ENCODE measurements around the gene TRIOBP.
"Not testable (repeated sequence)": the region's sequence is repeated elsewhere in the genome, so short reads cannot be mapped to it uniquely, and the experiment has no call there.

Gene TRIOBP

GRCh38 chr22:37694131-37694530, 2.7 kb upstream of the TRIOBP start:
- DNase-seq: not testable (repeated sequence)

GRCh38 chr22:37696260-37696656, 590 bp upstream of the TRIOBP start:
- DNase-seq: not testable (repeated sequence)

- no peak for DNase-seq
These were observed 639 bp downstream of the TRIOBP start for GRCh38 chr22:37697538-37697835.

- no peak for DNase-seq
These were observed 4.4 kb downstream of the TRIOBP start for GRCh38 chr22:37701141-37701786.

GRCh38 chr22:37703906-37704305, 7.1 kb downstream of the TRIOBP start:
- DNase-seq: no peak

- DNase-seq: no peak
These were observed 7.8 kb downstream of the TRIOBP start for GRCh38 chr22:37704645-37705044.

GRCh38 chr22:37705205-37705604, 8.4 kb downstream of the TRIOBP start:
- DNase-seq: no peak

- DNase-seq: no peak
These were observed 12.0 kb downstream of the TRIOBP start for GRCh38 chr22:37708580-37709444.

GRCh38 chr22:37709445-37709765, 12.6 kb downstream of the TRIOBP start:
- DNase-seq: no peak

- DNase-seq: no peak
These were observed 13.8 kb downstream of the TRIOBP start for GRCh38 chr22:37710675-37711074.

GRCh38 chr22:37711490-37711889, 14.6 kb downstream of the TRIOBP start:
- DNase-seq: no peak

- DNase-seq: no peak
These were observed 16.9 kb downstream of the TRIOBP start for GRCh38 chr22:37713761-37714160.

GRCh38 chr22:37714634-37715033, 17.8 kb downstream of the TRIOBP start:
- DNase-seq: no peak

GRCh38 chr22:37715760-37716159, 18.9 kb downstream of the TRIOBP start:
- DNase-seq: no peak

GRCh38 chr22:37716708-37717107, 19.9 kb downstream of the TRIOBP start:
- DNase-seq: no peak

- DNase-seq: not testable (repeated sequence)
These were observed 20.4 kb downstream of the TRIOBP start for GRCh38 chr22:37717235-37717634.

GRCh38 chr22:37717746-37718305, 21.0 kb downstream of the TRIOBP start:
- DNase-seq: not testable (repeated sequence)

GRCh38 chr22:37725551-37726240, 28.8 kb downstream of the TRIOBP start:
- no peak for DNase-seq

- DNase-seq: no peak
These were observed 29.5 kb downstream of the TRIOBP start for GRCh38 chr22:37726241-37726887.

GRCh38 chr22:37728620-37729019, 31.8 kb downstream of the TRIOBP start:
- no peak for DNase-seq

GRCh38 chr22:37731804-37732471, 35.1 kb downstream of the TRIOBP start:
- no peak for DNase-seq
